HFF-Myc (cell line): ENCODE measurements around the gene ZAR1.

ENCODE experiments used
- DNase-seq: peaks from one replicate; pipeline ENCODE4 v3.0.0-alpha.2; 2011; ENCODE audit warnings: low read depth; ENCODE audit errors: extremely low read depth
- H3K4me3 ChIP-seq: replicated peaks from 2 replicates; pipeline ENCODE4 v1.5.1; 2011; ENCODE audit warnings: low read depth, mild to moderate bottlenecking, control low read depth, low read length
- CTCF ChIP-seq: IDR thresholded peaks from 2 replicates; pipeline ENCODE4 v1.5.1; 2012; ENCODE audit warnings: mild to moderate bottlenecking, low read depth, low read length, control low read depth; ENCODE audit errors: missing control alignments

ZAR1 gene

GRCh38 chr4:48498895-48499294 lies 8.8 kb downstream of the ZAR1 start:
- no peak for TF ChIP-seq CTCF
- H3K4me3 ChIP-seq, result no peak overlapping the region
- DNase-seq, result no peak

GRCh38 chr4:48499551-48500066 lies 9.6 kb downstream of the ZAR1 start:
- DNase-seq, result no peak
- no peak for TF ChIP-seq CTCF
- H3K4me3 ChIP-seq, result no peak overlapping the region

- no peak for DNase-seq
- no peak for TF ChIP-seq CTCF
- no peak overlapping the region for H3K4me3 ChIP-seq
Measured at GRCh38 chr4:48503233-48504025, 13.4 kb downstream of the ZAR1 start.

- TF ChIP-seq CTCF, result no peak
- H3K4me3 ChIP-seq, result no peak overlapping the region
- DNase-seq, result no peak
Measured at GRCh38 chr4:48504026-48504330, 13.9 kb downstream of the ZAR1 start.

GRCh38 chr4:48504352-48504751 lies 14.3 kb downstream of the ZAR1 start:
- TF ChIP-seq CTCF, result no peak
- H3K4me3 ChIP-seq, result no peak overlapping the region
- DNase-seq, result no peak

GRCh38 chr4:48506716-48507115 lies 16.7 kb downstream of the ZAR1 start:
- TF ChIP-seq CTCF, result no peak
- no peak overlapping the region for H3K4me3 ChIP-seq
- DNase-seq, result no peak

- no peak overlapping the region for H3K4me3 ChIP-seq
- TF ChIP-seq CTCF, result no peak
- no peak for DNase-seq
Measured at GRCh38 chr4:48509543-48509942, 19.5 kb downstream of the ZAR1 start.
